GM19468 (cell line): Measurements from ENCODE around the gene SLC30A3.

Experiments used
- ATAC-seq: cut with Tn5 transposase; IDR thresholded peaks from one replicate; pipeline ENCODE4 v1.9.1; 2021; ENCODE audit warnings: mild to moderate bottlenecking, moderate library complexity, moderate number of reproducible peaks; ENCODE audit not compliant: unreplicated experiment; ENCODE audit errors: extremely low read depth

The SLC30A3 gene

GRCh38 chr2:27211241-27211942 lies 51.5 kb downstream of the SLC30A3 start:
- ATAC-seq: no peak

GRCh38 chr2:27209621-27210401 lies 53.0 kb downstream of the SLC30A3 start:
- no peak for ATAC-seq

- ATAC-seq: no peak
Observed at GRCh38 chr2:27208486-27209050, 54.3 kb downstream of the SLC30A3 start.

GRCh38 chr2:27206346-27206745 lies 56.5 kb downstream of the SLC30A3 start:
- ATAC-seq: no peak

GRCh38 chr2:27205206-27205605 lies 57.6 kb downstream of the SLC30A3 start:
- ATAC-seq: no peak

- ATAC-seq: no peak
Observed at GRCh38 chr2:27204566-27204965, 58.3 kb downstream of the SLC30A3 start.

GRCh38 chr2:27203741-27204140 lies 59.1 kb downstream of the SLC30A3 start:
- no peak for ATAC-seq
